Adrenal gland (tissue), 5 donors: ENCODE measurements around the gene LHPP.

Source experiments
- POLR2A ChIP-seq, 2 donors: fragments of 450-650 bp; IDR thresholded peaks; one replicate each; pipeline ENCODE4 v1.6.1; 2017; ENCODE audit warnings: antibody characterized with exemption in 2 of 2, mild to moderate bottlenecking in 2 of 2, moderate library complexity in 1 of 2
- TF ChIP-seq, protein P1 (sequence below), 6 experiments: fragments of 450-650 bp in 4 of 6; fragments of 200-600 bp in 2 of 6; sonication (generic) in 1 of 6; IDR thresholded peaks; 1 replicate in 5 of 6; 2 replicates in 1 of 6; pipeline versions ENCODE4 v1.5.1 to v1.8.0; 2016 to 2021; ENCODE audit warnings: antibody characterized with exemption in 6 of 6, mild to moderate bottlenecking in 2 of 6, moderate library complexity in 1 of 6
- donor health status: DM: no; HTN: no; CAD: no.

DNA sequence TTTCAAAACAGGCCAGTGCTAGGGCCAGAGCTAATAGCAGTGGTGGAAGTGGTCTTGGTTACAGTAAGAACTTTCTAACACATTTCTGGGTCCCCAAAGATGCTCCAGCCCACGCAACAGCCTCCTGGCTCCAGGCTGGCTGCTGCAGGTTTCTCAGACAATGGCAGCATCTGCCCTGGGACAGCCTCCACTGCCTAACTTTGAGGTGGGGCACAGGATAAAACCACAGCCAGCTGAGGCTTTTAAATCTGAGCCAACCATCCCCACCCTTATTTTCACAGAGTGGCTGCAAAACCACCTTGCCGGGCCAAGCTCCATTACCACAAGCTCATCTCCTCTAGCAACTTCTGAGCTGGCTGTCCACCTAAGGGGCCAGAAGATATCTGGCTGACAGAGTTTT is 197.8 kb downstream of the LHPP start:
- TF ChIP-seq, protein P1, sequence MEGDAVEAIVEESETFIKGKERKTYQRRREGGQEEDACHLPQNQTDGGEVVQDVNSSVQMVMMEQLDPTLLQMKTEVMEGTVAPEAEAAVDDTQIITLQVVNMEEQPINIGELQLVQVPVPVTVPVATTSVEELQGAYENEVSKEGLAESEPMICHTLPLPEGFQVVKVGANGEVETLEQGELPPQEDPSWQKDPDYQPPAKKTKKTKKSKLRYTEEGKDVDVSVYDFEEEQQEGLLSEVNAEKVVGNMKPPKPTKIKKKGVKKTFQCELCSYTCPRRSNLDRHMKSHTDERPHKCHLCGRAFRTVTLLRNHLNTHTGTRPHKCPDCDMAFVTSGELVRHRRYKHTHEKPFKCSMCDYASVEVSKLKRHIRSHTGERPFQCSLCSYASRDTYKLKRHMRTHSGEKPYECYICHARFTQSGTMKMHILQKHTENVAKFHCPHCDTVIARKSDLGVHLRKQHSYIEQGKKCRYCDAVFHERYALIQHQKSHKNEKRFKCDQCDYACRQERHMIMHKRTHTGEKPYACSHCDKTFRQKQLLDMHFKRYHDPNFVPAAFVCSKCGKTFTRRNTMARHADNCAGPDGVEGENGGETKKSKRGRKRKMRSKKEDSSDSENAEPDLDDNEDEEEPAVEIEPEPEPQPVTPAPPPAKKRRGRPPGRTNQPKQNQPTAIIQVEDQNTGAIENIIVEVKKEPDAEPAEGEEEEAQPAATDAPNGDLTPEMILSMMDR (IDR thresholded peaks at IDR 0.05) = no peak
- no peak for TF ChIP-seq POLR2A (IDR thresholded peaks at IDR 0.05)
